Astrocyte of the cerebellum (primary cell): ENCODE results near the gene ARHGEF25.
"Not testable (repeated sequence)": the region's sequence is repeated elsewhere in the genome, so short reads cannot be mapped to it uniquely, and the experiment has no call there.

Source experiments
- DNase-seq: peaks from one replicate; pipeline ENCODE4 v3.0.0-alpha.2; 2011; ENCODE audit warnings: low read depth
- H3K4me3 ChIP-seq: 2 replicates; pipeline ENCODE4 v1.5.1; 2011; ENCODE audit warnings: mild to moderate bottlenecking, low read depth, low read length, moderate library complexity
- in situ Hi-C: cut with HindIII; loops from 2 replicates; pipeline ENCODE4 v1.10.0; 2017; ENCODE audit warnings: low sequenced_read_pairs
- TF ChIP-seq, protein P1 (sequence below): IDR thresholded peaks from 2 replicates; pipeline ENCODE4 v1.5.1; 2012; ENCODE audit warnings: low read length, low read depth, moderate library complexity, mild to moderate bottlenecking; ENCODE audit errors: missing control alignments

The ARHGEF25 gene

DNA sequence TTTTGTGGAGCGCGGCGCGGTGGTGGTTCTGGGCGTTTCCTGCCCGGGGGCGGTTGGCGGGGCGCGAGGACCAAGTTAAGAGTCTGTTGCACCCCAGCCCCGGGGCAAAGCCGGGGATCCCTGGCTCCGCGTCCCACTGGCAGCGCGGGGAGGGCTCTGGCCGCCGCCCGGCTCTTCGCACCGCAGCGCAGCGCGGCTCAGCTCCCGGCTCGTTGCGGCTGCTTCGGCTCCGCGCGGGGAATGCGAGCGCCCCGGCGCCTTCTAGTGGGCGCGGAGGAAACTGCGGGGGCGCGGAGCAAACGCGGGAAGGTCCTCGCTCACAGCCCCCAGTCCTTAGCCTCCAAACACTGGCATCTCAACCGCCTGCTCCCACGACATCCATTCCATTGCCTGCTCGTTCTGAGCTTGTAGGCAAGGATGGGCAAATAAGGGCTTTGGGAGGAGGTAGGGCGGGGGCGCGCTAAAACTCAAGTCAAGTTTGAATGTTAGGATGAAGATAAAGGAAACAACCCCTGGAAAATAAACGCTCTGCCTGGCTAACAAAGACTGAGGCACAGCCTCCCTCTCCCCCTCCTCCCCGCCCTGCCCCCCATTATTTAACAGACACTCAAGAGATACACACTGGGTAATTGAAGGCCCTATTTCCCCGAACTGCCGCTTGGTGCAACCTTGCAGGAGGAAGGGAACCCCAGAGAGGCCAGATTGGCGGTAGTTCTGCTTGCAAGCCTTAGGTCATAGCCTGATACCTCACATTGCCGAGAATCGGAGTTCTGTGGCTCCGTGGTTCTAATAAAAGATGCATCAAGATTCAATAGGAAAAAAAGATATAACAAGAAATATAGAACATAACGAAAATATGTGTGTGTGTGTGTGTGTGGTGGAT lies 22.0 kb downstream of the ARHGEF25 start, which contains the start of gene B4GALNT1:
Gene B4GALNT1, minus strand, starts transcription at position 244 of the 883 bp plus-strand sequence. CDS start 1,069 bp downstream, outside the sequence.
- H3K4me3 ChIP-seq: peak within 1 kb of the TSS; percentile 53
- in situ Hi-C loops: no loop called here

DNA sequence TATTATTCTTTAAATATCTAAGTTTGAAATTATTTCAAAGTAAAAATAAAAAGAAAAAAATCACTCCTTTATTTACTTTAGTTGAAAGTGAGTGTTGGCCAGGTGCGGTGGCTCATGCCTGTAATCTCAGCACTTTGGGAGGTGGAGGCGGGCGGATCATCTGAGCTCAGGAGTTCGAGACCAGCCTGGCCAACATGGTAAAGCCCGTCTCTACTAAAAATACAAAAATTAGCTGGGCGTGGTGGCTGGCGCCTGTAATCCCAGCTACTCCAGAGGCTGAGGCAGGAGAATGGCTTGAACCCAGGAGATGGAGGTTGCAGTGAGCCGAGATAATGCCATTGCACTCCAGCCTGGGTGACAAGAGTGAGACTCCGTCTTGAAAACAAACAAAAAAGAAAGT lies 25.5 kb downstream of the ARHGEF25 start:
- H3K4me3 ChIP-seq, in situ Hi-C loops, DNase-seq: not testable (repeated sequence)

More for the DNA sequence above, 22.0 kb downstream of the ARHGEF25 start, which contains the start of gene B4GALNT1:
- TF ChIP-seq, protein P1, sequence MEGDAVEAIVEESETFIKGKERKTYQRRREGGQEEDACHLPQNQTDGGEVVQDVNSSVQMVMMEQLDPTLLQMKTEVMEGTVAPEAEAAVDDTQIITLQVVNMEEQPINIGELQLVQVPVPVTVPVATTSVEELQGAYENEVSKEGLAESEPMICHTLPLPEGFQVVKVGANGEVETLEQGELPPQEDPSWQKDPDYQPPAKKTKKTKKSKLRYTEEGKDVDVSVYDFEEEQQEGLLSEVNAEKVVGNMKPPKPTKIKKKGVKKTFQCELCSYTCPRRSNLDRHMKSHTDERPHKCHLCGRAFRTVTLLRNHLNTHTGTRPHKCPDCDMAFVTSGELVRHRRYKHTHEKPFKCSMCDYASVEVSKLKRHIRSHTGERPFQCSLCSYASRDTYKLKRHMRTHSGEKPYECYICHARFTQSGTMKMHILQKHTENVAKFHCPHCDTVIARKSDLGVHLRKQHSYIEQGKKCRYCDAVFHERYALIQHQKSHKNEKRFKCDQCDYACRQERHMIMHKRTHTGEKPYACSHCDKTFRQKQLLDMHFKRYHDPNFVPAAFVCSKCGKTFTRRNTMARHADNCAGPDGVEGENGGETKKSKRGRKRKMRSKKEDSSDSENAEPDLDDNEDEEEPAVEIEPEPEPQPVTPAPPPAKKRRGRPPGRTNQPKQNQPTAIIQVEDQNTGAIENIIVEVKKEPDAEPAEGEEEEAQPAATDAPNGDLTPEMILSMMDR: peak; percentile 95
- DNase-seq: no peak

DNA sequence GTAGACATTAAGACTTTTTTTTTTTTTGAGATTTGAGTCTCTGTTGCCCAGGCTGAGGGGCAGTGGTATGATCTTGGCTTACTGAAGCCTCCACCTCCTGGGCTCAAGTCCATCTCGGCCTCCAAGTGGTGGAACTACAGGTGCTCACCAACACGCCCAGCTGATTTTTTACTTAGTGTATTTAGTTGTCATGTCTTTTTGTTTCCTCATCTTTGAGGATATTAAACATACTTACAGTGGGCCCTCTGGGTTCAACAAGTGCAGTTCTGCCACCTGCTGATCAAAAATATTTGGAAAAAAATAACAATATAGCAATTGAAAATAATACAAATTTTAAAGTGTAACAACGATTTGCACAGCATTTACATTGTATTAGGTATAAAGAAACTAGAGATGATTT lies 26.1 kb downstream of the ARHGEF25 start:
- TF ChIP-seq, protein P1: no peak
- in situ Hi-C loops: no loop called here
- DNase-seq: no peak

DNA sequence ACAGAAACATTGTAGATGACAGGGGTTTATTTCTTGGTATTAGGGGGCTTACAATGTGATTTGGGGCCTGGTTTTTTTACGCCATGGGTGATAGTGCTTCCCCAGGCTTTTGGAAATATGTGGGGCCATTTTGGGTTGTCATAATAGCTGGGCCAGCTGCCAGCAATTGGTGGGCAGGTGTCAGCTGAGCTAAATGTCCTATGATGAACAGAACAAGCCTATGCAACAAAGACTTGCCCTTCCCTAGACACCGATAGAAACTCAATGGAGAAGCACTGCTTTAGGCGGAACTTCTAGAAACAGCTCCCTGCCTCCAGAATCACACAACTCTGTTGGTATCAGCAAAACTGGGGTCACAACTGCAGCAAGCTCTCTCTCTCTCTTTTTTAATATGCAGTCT lies 26.9 kb downstream of the ARHGEF25 start:
- in situ Hi-C loops: no loop called here
- H3K4me3 ChIP-seq: no peak overlapping the region
- no peak for DNase-seq
- TF ChIP-seq, protein P1: no peak

More for the DNA sequence above, 26.1 kb downstream of the ARHGEF25 start:
- H3K4me3 ChIP-seq: no peak overlapping the region

DNA sequence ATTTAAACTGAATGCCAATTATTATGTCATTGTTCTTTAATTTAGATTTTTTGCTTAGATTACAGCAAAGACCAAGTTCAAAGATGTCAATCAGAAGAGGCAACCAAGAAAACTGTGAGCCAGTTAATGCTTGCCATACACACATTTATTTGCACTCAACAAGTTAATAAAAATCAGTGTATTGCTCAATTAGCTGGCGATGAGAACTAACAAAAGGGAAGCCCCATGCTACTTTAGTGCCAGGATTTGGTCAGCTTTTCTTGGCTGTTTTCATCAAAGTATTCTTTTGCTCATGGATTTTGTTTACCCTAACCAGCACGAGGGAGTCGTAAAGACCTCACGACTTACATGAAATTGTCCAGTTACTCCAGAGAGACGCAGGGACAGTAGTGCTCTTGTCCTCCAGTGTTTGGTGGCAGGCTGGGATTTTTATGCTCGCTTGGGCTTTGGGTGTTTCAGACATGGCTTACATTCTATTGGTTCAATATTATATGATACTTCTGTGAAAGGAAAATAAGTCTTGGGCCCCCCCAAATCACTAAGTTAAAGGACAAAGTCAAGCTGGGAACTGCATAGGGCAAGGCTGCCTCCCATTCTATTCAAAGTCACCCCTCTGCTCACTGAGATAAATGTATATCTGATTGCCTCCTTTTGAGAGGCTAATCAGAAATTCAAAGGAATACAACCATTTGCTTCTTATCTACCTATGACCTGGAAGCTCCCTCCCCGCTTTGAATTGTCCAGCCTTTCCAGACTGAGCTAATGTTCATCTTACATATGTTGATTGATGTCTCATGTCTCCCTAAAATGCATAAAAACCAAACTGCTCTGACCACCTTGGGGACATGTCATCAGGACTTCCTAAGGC lies 29.2 kb downstream of the ARHGEF25 start:
- DNase-seq: no peak
- TF ChIP-seq, protein P1: no peak
- in situ Hi-C loops: no loop called here
- no peak overlapping the region for H3K4me3 ChIP-seq

DNA sequence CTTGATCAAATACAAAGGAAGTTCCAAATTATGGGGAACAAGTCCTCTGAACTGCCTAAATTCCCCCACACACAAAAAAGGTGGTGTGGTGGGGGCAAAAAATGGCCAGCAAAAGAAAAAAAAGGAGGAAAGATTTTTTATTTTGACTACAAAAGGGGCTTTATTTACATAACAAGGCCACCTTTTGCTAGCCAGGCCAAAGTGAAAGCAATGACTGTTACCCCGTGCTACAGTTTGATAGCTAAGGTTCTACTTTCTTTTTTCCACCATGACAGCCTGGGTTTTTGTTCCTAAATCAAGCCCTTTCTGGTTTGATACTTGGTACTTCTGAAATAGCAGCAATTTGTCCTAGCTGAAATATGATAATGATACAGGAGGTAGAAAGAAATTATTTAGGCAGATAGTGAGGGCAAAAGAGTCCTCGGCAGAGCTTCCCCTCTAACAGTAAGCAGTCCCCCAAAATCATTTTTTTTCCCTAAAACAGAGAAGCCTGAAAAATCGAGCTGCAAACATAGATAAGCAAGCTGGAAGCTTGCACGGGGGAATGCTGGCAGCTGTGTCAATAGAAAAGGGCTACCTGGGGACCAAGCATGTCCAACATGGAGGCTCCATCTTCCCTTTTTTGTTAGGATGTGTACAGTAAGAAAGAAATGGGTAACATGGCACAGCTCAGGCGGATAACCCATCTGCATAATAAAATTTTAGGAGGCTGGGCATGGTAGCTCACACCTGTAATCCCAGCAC lies 30.6 kb downstream of the ARHGEF25 start:
- in situ Hi-C loops: no loop called here
- TF ChIP-seq, protein P1: no peak
- H3K4me3 ChIP-seq: no peak overlapping the region
- no peak for DNase-seq

DNA sequence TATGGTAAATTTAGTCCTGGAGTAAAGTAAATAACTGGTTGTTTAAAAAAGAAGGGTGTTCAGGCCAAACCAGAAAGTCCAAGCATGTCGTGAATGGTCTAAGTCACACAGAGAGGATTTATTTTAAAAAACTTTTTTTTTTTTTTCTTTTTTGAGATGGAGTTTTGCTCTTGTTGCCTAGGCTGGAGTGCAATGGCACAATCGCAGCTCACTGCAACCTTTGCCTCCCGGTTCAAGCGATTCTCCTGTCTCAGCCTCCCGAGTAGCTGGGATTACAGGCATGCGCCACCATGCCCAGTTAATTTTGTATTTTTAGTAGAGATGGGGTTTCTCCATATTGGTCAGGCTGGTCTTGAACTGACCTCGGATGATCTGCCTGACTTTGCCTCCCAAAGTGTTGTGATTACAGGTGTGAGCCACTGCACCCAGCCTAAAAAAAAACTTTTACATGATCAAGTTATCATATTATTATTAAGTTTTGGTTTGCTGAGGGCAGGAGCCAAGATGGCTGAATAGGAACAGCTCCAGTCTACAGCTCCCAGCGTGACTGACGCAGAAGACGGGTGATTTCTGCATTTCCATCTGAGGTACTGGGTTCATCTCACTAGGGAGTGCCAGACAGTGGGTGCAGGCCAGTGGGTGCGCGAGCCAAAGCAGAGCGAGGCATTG lies 34.9 kb downstream of the ARHGEF25 start:
- DNase-seq, H3K4me3 ChIP-seq, in situ Hi-C loops: not testable (repeated sequence)

DNA sequence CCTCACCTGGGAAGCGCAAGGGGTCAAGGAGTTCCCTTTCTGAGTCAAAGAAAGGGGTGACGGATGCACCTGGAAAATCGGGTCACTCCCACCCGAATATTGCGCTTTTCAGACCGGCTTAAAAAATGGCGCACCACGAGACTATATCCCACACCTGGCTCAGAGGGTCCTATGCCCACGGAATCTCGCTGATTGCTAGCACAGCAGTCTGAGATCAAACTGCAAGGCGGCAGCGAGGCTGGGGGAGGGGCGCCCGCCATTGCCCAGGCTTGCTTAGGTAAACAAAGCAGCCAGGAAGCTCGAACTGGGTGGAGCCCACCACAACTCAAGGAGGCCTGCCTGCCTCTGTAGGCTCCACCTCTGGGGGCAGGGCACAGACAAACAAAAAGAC lies 35.4 kb downstream of the ARHGEF25 start:
- H3K4me3 ChIP-seq, in situ Hi-C loops, DNase-seq: not testable (repeated sequence)
